HG02798 (cell line): ENCODE results near the gene PTPRN.
"Not testable (repeated sequence)": the region's sequence is repeated elsewhere in the genome, so short reads cannot be mapped to it uniquely, and the experiment has no call there.

Experiments used
- ATAC-seq: cut with Tn5 transposase; IDR thresholded peaks from one replicate; pipeline ENCODE4 v1.9.1; 2021; ENCODE audit warnings: mild to moderate bottlenecking; ENCODE audit not compliant: unreplicated experiment, poor library complexity

Gene PTPRN

DNA sequence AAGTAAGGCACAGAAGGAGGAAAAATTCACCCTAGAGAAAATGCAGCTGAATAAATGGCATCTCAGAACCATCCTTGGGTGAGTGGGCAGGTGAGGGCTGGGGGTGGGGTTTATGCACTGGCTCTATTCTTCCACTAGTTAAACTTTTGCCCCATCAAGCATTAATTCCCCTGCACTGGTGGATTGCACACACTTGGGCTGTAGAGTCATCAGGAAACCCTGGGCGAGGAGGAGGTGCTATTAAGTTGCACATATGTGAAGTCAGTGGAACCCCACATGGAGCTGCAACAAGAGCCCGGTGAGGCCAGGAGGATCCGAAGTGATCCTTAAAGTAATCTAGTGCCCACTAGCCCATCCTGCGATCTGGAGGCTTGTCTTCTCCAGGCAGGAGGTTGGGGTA lies 36.8 kb downstream of the PTPRN start:
- ATAC-seq, result no peak

GRCh38 chr2:219271021-219271420 lies 38.2 kb downstream of the PTPRN start:
- no peak for ATAC-seq

DNA sequence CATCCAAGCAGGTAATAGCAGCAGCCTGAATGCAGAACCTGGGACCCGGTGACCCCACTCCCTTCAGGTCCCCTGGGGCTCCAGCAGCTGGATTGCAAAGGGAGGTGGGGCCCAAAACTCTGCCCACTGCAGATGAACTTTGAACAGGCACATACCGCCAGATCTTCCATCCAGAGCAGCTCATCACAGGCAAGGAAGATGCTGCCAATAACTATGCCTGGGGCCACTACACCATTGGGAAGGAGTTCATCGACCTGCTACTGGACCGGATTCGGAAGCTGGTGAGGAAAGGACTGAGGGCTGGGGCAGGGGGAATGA lies 39.2 kb downstream of the PTPRN start:
- ATAC-seq, result no peak

DNA sequence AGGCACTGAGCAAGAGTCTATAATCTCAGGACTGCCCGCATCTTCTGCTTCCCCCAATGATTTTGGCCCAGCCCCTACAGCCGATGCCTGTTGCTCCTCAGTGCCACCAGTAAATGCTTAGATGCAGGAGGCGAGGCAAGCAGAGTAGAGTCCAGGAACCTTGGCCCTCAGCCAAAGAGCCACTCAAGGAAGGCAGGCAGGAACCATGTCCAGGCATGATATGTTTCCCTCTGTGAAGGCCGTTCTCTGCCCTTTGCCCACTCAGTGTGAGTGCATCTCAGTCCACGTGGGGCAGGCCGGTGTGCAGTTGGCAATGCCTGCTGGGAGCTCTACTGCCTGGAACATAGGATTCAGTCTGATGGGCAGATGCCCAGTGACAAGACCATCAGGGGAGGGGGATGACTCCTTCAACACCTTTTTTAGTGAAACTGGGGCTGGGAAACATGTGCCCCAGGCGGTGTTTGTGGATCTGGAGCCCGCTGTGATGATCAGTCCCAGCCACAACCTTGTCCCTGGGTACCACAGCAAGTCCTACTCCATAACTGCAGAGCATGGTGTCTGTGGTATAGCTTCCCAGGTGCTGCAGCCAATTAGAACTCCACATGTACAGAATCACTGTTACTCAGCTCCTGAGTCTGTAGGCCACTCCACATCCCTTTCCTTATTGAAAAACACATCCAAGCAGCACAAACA lies 39.7 kb downstream of the PTPRN start:
- no peak for ATAC-seq

GRCh38 chr2:219268294-219268693 lies 40.9 kb downstream of the PTPRN start:
- no peak for ATAC-seq

DNA sequence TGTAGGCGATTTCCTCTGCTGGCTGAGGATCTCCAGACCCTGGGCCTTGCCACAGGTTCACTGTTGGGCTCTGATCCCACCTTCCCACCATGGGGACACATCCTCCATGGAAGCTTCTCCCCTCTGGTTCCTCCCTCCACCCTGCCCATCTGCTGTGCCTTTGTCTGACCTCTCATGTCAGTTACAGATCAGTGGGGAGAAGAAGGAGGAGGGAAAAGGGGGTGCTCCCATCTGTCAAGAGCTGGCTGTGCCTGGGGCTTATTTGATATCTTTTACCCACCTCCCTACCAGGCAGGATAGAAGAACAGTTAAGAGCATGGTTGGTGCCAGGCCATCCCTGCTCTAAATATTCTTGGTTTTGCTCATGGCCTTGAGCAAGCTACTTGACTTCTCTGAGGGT lies 42.3 kb downstream of the PTPRN start:
- ATAC-seq, result no peak

DNA sequence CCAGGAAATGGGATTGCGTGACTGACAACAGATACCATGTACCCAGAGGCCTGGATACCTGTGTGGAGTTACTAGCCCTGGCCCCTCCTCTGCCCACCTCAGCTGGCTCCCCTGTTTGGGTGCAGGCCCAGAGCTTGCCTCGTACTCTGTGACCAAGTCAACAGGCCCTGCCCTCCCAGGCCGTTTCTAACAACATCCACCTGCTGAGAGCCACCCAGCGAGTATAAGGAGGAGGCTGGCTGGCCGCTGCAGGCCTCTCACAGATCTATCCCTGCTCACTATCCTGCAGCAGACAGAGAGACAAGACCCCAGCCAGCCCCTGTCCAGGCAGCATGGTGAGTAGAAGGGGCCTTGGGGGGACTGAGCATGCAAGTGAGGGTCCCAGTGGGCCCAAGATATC lies 43.0 kb downstream of the PTPRN start:
- ATAC-seq, result no peak

DNA sequence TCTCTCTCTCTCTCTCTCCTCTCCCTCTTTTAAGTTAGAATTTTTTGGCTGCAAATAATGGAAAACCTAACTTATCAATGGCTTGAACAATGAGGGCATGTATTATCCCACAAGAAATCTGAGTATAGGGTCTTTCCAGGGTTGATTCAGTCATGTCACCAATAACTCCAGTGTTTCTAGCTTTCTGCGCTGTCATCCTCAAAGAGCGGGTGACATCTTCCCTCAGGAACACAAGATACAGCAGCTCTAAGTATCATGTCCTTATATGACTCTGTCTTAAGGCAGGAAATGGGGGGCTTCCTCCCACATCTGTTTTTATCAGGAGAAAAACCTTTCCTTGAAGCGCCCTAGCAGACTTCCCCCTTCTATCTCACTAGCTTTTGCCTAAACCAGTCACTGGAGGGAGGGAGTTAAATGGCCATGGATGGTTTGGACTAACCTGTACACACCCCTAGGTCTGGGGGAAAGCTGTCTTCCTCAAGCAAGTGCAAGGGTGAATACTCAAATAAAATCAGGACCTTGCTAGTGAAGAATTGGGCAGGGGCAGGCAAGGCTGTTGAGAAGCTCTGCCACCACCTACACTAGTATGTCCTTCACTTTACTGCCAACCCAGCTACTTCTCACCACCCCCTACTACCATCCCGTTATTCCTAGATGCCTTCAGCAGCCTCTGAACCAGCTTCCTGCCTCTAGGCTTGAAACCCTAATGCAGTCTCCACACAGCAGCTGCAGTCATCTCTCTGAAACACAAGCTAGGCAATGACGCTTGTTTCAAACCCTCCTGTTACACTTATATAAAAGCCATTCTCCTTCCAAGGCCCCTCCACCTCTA lies 48.0 kb downstream of the PTPRN start:
- no peak for ATAC-seq

- not testable (repeated sequence) for ATAC-seq
Measured at GRCh38 chr2:219258942-219259341, 50.3 kb downstream of the PTPRN start.

DNA sequence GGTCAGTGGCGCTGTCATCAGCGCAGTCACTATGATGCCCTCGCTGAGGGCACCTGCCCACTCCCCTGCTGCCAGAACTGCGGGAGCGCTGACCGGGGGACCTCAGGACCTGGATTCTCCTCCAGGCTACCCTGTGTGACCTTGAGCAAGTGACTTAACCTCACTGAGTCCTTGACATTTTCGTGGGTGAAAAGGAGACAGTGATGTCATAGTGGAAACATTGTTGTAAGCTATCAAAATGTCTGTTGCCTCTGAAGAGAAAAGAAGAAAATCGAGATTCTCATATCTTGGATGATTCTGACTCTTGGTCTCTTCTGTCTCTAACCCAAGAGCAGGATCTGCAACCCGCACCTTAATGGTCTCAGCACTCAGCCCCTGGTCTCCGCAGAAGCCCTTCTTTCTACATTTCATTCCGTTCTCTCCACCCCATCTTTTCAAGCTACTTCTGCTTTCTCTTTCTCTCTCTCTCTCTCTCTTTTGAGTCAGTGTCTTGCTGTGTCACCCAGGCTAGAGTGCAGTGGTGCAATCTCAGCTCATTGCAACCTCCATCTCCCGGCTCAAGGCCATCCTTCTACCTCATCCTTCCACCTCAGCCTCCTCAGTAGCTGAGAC lies 54.5 kb downstream of the PTPRN start:
- peak; percentile 19 for ATAC-seq

DNA sequence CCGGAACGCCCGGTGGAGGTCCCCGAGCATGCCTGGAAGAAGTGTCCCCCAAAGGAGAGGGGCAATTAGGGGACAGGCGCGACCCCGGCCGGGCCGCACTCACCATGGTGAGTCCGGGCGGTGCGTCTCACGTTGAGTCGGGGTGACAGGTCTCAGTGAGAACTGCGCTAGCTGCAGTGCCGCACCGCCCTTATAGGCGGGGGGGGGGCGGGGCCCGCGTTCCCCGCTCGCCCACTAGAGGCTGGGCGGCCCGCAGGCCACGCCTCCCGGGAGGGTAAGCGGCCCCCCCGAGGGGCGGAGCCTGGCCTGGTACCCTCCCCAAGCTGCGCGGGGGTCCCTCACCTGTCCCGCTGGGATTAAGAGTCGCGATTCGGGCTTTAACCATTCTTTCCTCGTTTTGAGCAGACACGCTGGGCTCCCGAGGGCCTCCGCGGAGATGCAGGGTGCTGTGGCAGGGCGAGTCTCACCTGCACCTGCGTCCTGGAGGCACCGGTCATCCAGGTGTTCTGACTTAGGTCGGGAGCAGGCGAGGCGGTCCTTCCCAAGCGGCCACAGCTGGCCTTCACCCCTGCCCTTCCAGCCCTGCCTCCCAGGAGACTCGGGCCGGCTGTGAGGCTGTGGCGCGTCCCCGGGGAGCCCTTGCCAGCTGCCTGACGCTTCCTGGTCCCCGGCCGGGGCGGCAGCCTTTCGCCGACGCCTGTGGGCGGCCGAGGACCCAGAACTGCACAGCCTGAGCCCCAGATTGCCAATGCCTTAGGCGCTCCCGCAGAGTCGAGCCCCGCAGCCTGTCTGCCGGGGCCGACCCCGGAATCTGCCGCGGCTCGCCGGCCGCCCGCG lies 55.2 kb downstream of the PTPRN start, which contains the start of gene TUBA4A:
Gene TUBA4A, minus strand, starts transcription at position 166 of the 837 bp plus-strand sequence. Its CDS starts 60 bp downstream, at position 106.
- ATAC-seq, result peak; percentile 66

DNA sequence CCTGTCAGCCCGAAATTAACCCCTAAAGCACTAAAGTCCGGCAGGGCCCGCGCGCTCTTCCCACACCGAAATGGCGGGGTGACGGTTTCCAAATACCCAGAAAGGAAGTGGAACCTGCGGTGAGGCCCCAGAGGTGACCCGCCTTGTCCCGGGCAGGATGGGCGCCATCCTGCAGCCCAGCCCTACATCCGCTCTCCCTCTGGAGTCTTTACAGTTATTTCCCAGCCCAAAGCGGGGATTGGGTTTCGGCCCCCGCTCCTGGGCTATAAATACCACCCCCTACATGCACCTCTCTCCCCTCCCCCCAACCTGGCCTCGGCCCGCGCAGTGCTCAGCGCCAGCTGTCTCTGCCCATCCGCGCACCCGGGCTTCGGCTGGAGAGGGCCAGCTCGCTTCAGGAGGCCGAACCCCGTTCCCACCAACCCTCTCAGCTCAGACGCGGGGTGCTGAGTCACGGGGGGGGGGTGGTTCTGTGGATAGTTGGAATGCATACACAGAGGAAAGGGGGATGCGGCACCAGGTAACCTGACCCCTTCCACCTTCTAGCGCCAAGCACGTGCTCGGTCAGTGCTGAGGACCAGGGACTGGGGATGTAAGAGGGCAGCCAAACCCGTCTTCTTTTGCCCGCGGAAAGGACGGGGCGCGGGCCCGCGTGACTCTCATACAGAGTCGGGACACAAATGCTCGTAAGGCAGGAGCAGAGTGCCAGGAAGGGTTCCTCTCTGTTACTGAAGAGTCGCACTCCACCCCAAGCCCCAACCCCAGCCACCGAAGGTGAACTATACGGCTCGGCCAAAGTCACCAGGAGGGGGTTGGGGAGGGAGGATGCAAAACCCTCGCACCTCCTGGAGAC lies 56.1 kb downstream of the PTPRN start, which contains the start of gene TUBA4B:
Gene TUBA4B, plus strand, starts transcription at position 344 of the 853 bp plus-strand sequence. Its CDS starts 165 bp downstream, at position 509.
- peak; percentile 0 for ATAC-seq

GRCh38 chr2:219252570-219252899 lies 56.7 kb downstream of the PTPRN start:
- no peak for ATAC-seq

DNA sequence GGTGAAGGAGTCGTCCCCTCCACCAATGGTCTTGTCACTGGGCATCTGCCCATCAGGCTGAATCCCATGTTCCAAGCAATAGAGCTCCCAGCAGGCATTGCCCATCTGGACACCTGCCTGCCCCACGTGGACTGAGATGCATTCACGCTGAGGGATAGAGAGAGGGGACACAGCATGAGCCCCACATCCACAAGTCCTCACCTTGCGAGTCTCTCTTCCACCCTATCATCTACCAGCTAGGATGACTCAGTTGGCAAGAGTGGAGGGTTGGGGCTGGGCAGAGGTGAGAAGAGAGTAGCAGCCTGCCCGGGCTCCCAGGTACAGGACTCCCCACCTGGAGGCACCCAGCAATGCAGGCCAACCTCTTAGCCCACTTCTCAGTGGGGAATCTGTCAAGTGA lies 57.1 kb downstream of the PTPRN start:
- ATAC-seq, result no peak

DNA sequence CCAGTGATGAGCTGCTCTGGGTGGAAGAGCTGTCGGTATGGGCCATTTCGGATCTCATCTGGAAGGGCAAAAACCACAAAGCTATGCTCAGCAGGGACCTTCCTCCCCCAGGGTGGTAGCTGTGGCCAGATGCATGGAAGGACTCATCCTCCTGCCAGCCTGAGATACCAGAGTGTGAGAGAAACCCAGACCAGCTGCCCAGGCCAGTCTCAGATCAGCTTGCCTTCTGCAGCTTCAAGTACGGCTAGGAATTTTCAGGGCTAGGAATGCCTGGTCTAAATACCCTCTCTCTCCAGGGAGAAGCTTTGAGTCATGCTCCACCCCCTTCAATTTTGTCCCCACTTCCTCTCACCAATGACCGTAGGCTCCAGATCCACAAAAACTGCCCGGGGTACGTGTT lies 57.5 kb downstream of the PTPRN start:
- ATAC-seq, result no peak

- no peak for ATAC-seq
Measured at GRCh38 chr2:219250049-219250781, 59.0 kb downstream of the PTPRN start.

GRCh38 chr2:219249203-219249980 lies 59.8 kb downstream of the PTPRN start:
- peak; percentile 36 for ATAC-seq

DNA sequence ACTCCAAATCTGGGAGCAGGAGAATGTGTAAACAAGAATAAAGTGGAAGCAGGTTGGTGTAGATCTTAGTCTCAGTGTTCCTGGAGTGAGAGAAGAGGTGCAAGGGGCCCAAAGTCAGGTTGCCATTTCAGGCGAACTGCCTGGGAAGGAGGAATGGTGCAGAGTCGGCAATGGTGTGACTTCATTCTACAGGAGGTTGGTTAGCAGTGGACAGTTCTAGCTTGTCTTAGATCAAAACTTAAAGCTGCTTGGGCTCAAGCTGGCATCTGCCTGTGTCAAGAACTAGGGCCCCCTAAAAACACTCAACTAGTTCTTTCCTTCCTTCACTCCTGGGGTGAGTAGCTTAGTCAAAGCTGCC lies 60.4 kb downstream of the PTPRN start:
- no peak for ATAC-seq
